Measurements from ENCODE around the gene FXYD3. TPM values are rescaled to one million over a fixed set of nuclear protein-coding genes. Genes with fewer than 3 reads are reported as not detected.

The FXYD3 gene
- total RNA-seq, 1 experiment from 2014 or later, result 6.9 TPM

DNA sequence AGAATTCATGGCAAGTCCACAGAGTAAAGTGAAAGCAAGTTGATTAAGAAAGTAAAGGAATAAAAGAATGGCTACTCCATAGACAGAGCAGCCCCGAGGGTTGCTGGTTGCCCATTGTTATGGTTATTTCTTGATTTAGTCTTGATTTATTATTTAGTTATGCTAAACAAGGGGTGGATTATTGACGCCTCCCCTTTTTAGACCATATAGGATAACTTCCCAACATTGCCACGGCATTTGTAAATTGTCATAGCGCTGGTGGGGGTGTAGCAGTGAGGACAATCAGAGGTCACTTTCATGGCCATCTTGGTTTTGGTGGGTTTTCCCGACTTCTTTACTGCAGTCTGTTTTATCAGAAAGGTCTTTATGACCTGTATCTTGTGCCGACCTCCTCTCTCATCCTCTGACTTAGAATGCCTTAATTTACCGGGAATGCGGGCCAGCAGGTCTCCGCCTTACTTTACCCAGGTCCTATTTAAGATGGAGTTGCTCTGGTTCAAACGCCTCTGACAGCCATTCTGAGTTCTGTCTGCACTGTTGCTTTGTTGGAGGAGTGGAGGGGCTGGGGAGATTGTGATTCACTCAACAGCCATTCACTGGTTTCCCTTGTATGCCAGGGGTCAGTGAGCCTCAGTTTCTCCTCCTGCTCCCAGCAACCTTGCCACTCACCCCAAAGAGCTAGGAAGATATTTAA is 46.5 kb upstream of the FXYD3 start:
- Mint-ChIP-seq H3K36me3 (ENCODE audit: insufficient read depth, unreplicated experiment) (no peaks in the 10 kb centered on the region), H3K27me3 (ENCODE audit: insufficient read depth, unreplicated experiment) (no peaks in the 10 kb centered on the region), H3K4me3 (ENCODE audit: unreplicated experiment) (no peak overlapping the region), H3K27ac (ENCODE audit: low read depth, unreplicated experiment) (no peak overlapping the region), H3K4me1 (ENCODE audit: insufficient read depth, unreplicated experiment) (no peaks in the 10 kb centered on the region), H3K9me3 (ENCODE audit: unreplicated experiment) (no peaks in the 10 kb centered on the region)
- no peak for DNase-seq (ENCODE audit: unreplicated experiment)
- BruUV-seq (replicated peaks), result no TSS peak
- TF ChIP-seq, protein P1, sequence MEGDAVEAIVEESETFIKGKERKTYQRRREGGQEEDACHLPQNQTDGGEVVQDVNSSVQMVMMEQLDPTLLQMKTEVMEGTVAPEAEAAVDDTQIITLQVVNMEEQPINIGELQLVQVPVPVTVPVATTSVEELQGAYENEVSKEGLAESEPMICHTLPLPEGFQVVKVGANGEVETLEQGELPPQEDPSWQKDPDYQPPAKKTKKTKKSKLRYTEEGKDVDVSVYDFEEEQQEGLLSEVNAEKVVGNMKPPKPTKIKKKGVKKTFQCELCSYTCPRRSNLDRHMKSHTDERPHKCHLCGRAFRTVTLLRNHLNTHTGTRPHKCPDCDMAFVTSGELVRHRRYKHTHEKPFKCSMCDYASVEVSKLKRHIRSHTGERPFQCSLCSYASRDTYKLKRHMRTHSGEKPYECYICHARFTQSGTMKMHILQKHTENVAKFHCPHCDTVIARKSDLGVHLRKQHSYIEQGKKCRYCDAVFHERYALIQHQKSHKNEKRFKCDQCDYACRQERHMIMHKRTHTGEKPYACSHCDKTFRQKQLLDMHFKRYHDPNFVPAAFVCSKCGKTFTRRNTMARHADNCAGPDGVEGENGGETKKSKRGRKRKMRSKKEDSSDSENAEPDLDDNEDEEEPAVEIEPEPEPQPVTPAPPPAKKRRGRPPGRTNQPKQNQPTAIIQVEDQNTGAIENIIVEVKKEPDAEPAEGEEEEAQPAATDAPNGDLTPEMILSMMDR (IDR thresholded peaks at IDR 0.05; ENCODE audit: unreplicated experiment), result no peak
- ChIA-PET CTCF (interaction anchor here (0.6 to 3.9 kb wide), 18 partner anchors 9 to 309 kb away, joined by 3 to 80 read pairs (median 4); partner anchors contain the start of genes FXYD3, HPN and LGI4), POLR2A (interaction anchor here (0.8 to 2.7 kb wide), 4 partner anchors 47 to 200 kb away, joined by 3 to 12 read pairs (median 4); partner anchors contain the start of genes FXYD3 and USF2)
- intact Hi-C loops (cut with micrococcal nuclease), result loop anchor here (5.0 to 10.0 kb wide), 2 partner anchors 176 to 398 kb away; partner anchors contain the start of gene LSR

DNA sequence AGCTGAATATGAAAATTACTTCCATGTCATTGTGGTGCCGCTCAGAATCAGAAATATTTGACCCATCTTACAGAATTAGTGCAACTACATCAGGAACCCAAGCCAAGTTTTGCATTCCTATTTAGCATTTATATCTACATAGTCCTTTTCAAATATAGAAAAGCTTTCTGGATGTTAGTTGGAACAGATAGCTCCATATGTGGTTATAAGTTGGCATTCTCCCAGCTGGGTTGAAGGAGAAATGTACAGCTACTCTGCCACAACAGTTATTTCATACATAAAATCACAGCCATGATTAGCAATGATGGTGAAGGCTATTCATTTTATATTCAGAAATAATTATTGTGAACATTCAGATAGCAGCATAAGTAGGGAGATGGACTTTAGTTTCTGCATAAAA is 45.9 kb upstream of the FXYD3 start:
- POLR2A ChIA-PET, result interaction anchor here (0.6 to 2.7 kb wide), 5 partner anchors 46 to 199 kb away, joined by 3 to 12 read pairs (median 3); partner anchors contain the start of genes FXYD3 and USF2
- H3K4me1 Mint-ChIP-seq (ENCODE audit: insufficient read depth, unreplicated experiment), result no peaks in the 10 kb centered on the region
- DNase-seq (ENCODE audit: unreplicated experiment), result no peak
- H3K36me3 Mint-ChIP-seq (ENCODE audit: insufficient read depth, unreplicated experiment), result no peaks in the 10 kb centered on the region
- H3K4me3 Mint-ChIP-seq (ENCODE audit: unreplicated experiment), result no peak overlapping the region
- BruUV-seq (replicated peaks), result no TSS peak
- no peaks in the 10 kb centered on the region for H3K27me3 Mint-ChIP-seq (ENCODE audit: insufficient read depth, unreplicated experiment)
- intact Hi-C loops (cut with micrococcal nuclease), result loop anchor here (5.0 to 10.0 kb wide), 2 partner anchors 175 to 398 kb away; partner anchors contain the start of gene LSR
- CTCF ChIA-PET, result interaction anchor here (0.6 to 3.9 kb wide), 17 partner anchors 9 to 308 kb away, joined by 3 to 38 read pairs (median 4); partner anchors contain the start of gene LGI4
- H3K27ac Mint-ChIP-seq (ENCODE audit: low read depth, unreplicated experiment), result no peak overlapping the region
- H3K9me3 Mint-ChIP-seq (ENCODE audit: unreplicated experiment), result no peaks in the 10 kb centered on the region
- TF ChIP-seq, protein P1 (IDR thresholded peaks at IDR 0.05; ENCODE audit: unreplicated experiment), result no peak

DNA sequence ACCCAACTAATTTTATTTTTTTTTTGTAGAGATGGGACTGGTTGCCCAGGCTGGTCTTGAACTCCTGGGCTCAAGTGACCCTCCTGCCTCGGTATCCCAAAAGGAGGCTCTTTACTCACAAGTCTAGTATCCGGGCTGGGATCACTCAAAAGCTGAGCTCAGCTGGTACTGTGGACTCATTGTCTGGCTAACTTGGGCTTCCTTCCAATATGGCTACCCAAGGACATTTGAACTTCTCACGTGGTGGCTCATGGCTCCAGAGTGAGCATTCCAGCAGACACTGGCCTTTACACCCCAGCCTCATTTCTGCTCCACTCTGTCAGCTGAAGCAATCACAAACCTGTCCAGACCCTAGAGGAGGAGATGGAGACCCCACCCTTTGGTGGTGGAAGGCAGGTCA is 45.2 kb upstream of the FXYD3 start:
- no TSS peak for BruUV-seq (replicated peaks)
- Mint-ChIP-seq H3K9me3 (ENCODE audit: unreplicated experiment) (no peaks in the 10 kb centered on the region), H3K27me3 (ENCODE audit: insufficient read depth, unreplicated experiment) (no peaks in the 10 kb centered on the region), H3K36me3 (ENCODE audit: insufficient read depth, unreplicated experiment) (no peaks in the 10 kb centered on the region), H3K4me3 (ENCODE audit: unreplicated experiment) (no peak overlapping the region), H3K27ac (ENCODE audit: low read depth, unreplicated experiment) (no peak overlapping the region), H3K4me1 (ENCODE audit: insufficient read depth, unreplicated experiment) (no peaks in the 10 kb centered on the region)
- POLR2A ChIA-PET, result interaction anchor here (0.6 to 2.7 kb wide), 3 partner anchors 46 to 54 kb away, joined by 3 to 12 read pairs (median 3); partner anchors contain the start of gene FXYD3
- CTCF ChIA-PET, result interaction anchor here (0.6 to 3.9 kb wide), 15 partner anchors 12 to 98 kb away, joined by 3 to 38 read pairs (median 4); partner anchors contain the start of gene LGI4
- DNase-seq (ENCODE audit: unreplicated experiment), result no peak
- TF ChIP-seq, protein P1 (IDR thresholded peaks at IDR 0.05; ENCODE audit: unreplicated experiment), result no peak
- intact Hi-C loops (cut with micrococcal nuclease), result no loop called here

DNA sequence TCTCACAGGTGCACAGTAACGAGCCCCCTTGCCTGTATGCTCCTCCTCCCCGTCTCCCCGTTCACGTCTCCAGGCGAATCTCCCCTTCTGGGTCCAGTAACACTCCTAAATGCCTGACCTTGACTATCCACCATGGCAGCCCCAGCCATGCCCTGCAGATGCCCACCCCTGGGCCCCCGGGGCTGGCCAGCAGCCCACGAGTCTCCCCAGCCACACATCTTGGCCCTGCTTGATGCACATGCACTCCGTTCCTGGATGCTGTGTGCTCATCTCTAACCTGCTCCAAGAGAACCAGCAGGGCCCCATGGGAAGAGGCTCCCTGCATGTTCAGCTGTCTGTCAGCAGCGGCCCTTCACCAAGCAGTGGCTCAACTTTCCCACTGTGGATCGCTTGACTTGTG is 42.1 kb upstream of the FXYD3 start:
- no peak for DNase-seq (ENCODE audit: unreplicated experiment)
- BruUV-seq (replicated peaks), result no TSS peak
- ChIA-PET POLR2A (no interaction called here), CTCF (interaction anchor here (1.3 kb wide), 1 partner anchor 16 kb away, joined by 3 read pairs; no protein-coding TSS in a partner anchor)
- TF ChIP-seq, protein P1 (IDR thresholded peaks at IDR 0.05; ENCODE audit: unreplicated experiment), result no peak
- H3K36me3 Mint-ChIP-seq (ENCODE audit: insufficient read depth, unreplicated experiment), result no peaks in the 10 kb centered on the region
- peaks cover 5% of the 10 kb centered on the region for H3K27me3 Mint-ChIP-seq (ENCODE audit: insufficient read depth, unreplicated experiment)
- H3K4me3 Mint-ChIP-seq (ENCODE audit: unreplicated experiment), result no peak overlapping the region
- no peaks in the 10 kb centered on the region for H3K4me1 Mint-ChIP-seq (ENCODE audit: insufficient read depth, unreplicated experiment)
- no peaks in the 10 kb centered on the region for H3K9me3 Mint-ChIP-seq (ENCODE audit: unreplicated experiment)
- intact Hi-C loops (cut with micrococcal nuclease), result no loop called here
- no peak overlapping the region for H3K27ac Mint-ChIP-seq (ENCODE audit: low read depth, unreplicated experiment)
